ENCODE data around the gene SHC1.

DNA sequence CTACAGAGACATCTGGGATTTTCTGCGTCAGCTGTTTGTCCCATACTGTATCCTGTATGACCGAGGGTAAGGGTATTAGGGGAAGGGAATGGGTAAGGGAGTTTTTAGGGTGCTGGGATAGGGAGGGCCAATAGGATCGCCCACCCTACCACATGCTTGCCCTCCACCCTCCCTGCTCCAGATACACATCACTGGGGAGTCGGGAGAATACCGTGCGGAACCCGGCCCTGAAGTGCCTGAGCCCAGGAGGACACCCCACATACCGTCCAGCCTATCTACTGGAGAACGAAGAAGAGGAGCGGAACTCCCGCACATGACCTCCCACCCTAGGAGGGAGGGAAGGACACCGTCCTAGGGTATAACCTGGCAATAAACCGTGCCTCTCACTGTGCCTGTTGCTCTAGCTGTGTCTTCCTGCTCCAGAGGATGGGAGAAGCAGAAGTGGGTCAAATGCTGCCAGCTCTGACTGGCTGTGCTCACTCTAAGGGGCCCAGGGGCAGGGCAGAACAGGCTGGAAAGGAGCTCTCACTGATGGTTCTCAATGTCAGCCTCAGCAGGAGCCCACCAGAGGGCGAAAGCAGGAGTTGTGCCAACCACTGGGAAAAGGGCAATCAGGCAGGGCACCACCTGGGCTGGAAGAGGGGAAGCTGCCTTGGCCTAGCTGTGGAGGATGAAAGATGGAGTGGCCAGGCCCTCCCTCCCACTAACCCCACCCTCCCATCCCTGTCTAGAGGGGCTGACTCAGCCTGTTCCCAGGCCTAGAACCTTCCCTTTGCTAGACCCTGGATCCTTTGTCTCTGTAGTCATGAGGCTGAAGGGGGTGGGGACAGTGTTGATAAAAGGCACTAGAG is 22.4 kb upstream of the SHC1 start:
- TF ChIP-seq GATA2 (IDR thresholded peaks at IDR 0.05; ENCODE audit: low read depth, low read length) (no peak), GATA3 (IDR thresholded peaks at IDR 0.05; ENCODE audit: low read depth, low read length) (no peak)

Data from SH-SY5Y (cell line).